ENCODE data around the gene SPEM3.

The SPEM3 gene

GRCh38 chr17:7431231-7431630 lies 2.6 kb downstream of the SPEM3 start:
- TF ChIP-seq ARNTL (CRISPR knock-in tag; IDR thresholded peaks at IDR 0.05; ENCODE audit: borderline replicate concordance, low read depth) (no peak), PATZ1 (CRISPR knock-in tag; IDR thresholded peaks at IDR 0.05; ENCODE audit: borderline replicate concordance) (no peak), GLIS3 (CRISPR knock-in tag; IDR thresholded peaks at IDR 0.05) (no peak), CSDC2 (CRISPR knock-in tag; IDR thresholded peaks at IDR 0.05) (no peak), ZC3H10 (CRISPR knock-in tag; IDR thresholded peaks at IDR 0.05) (no peak), RARB (CRISPR knock-in tag; IDR thresholded peaks at IDR 0.05) (no peak), ZFP3 (CRISPR knock-in tag; IDR thresholded peaks at IDR 0.05) (no peak), BACH2 (CRISPR knock-in tag; IDR thresholded peaks at IDR 0.05; ENCODE audit: borderline replicate concordance) (no peak), TSHZ2 (CRISPR knock-in tag; IDR thresholded peaks at IDR 0.05) (no peak), ZNF70 (CRISPR knock-in tag; IDR thresholded peaks at IDR 0.05) (no peak)
- TF ChIP-seq, protein P1, sequence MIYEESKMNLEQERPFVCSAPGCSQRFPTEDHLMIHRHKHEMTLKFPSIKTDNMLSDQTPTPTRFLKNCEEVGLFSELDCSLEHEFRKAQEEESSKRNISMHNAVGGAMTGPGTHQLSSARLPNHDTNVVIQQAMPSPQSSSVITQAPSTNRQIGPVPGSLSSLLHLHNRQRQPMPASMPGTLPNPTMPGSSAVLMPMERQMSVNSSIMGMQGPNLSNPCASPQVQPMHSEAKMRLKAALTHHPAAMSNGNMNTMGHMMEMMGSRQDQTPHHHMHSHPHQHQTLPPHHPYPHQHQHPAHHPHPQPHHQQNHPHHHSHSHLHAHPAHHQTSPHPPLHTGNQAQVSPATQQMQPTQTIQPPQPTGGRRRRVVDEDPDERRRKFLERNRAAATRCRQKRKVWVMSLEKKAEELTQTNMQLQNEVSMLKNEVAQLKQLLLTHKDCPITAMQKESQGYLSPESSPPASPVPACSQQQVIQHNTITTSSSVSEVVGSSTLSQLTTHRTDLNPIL (CRISPR knock-in tag; IDR thresholded peaks at IDR 0.05; ENCODE audit: low read depth) = no peak
- TF ChIP-seq, protein P2, sequence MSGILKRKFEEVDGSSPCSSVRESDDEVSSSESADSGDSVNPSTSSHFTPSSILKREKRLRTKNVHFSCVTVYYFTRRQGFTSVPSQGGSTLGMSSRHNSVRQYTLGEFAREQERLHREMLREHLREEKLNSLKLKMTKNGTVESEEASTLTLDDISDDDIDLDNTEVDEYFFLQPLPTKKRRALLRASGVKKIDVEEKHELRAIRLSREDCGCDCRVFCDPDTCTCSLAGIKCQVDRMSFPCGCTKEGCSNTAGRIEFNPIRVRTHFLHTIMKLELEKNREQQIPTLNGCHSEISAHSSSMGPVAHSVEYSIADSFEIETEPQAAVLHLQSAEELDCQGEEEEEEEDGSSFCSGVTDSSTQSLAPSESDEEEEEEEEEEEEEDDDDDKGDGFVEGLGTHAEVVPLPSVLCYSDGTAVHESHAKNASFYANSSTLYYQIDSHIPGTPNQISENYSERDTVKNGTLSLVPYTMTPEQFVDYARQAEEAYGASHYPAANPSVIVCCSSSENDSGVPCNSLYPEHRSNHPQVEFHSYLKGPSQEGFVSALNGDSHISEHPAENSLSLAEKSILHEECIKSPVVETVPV (CRISPR knock-in tag; IDR thresholded peaks at IDR 0.05) = no peak
- no peak for ATAC-seq

DNA sequence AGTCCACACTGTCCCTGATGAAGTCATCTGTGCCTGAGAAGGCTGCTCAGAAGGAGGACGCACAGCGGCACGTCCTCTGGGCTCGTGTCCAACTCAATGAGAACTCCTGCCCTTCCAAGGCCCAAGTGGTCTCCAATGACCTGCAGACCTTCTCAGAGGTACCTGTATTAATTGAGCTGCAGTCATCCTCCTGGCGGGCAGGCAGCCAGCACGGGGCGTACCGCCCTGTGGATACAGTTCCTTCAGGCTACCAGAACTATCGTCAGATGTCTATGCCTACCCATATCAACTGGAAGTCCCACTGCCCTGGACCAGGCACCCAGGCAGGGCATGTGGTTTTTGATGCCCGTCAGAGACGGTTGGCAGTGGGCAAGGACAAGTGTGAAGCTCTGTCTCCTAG lies 3.6 kb downstream of the SPEM3 start:
- ATAC-seq = no peak
- TF ChIP-seq TCF4 (CRISPR knock-in tag; IDR thresholded peaks at IDR 0.05; ENCODE audit: borderline replicate concordance) = no peak
- no peak for TF ChIP-seq ZNF70 (CRISPR knock-in tag; IDR thresholded peaks at IDR 0.05)

- ATAC-seq = peak; percentile 34
Observed at GRCh38 chr17:7435676-7436555, 7.3 kb downstream of the SPEM3 start.

More at GRCh38 chr17:7435676-7436555, 7.3 kb downstream of the SPEM3 start:
- no peak for TF ChIP-seq SNAI2 (CRISPR knock-in tag; IDR thresholded peaks at IDR 0.05)
- no peak for TF ChIP-seq ZNF565 (CRISPR knock-in tag; conservative IDR thresholded peaks at IDR 0.05; ENCODE audit: low read depth)
- TF ChIP-seq POU6F1 (CRISPR knock-in tag; IDR thresholded peaks at IDR 0.05; ENCODE audit: borderline replicate concordance, low read depth) = no peak
- no peak for TF ChIP-seq ZFP3 (CRISPR knock-in tag; IDR thresholded peaks at IDR 0.05)
- no peak for TF ChIP-seq CSDC2 (CRISPR knock-in tag; IDR thresholded peaks at IDR 0.05)
- no peak for TF ChIP-seq ZC3H10 (CRISPR knock-in tag; IDR thresholded peaks at IDR 0.05)
- TF ChIP-seq TCF4 (CRISPR knock-in tag; IDR thresholded peaks at IDR 0.05; ENCODE audit: borderline replicate concordance) = no peak
- no peak for TF ChIP-seq PPARA (CRISPR knock-in tag; IDR thresholded peaks at IDR 0.05; ENCODE audit: borderline replicate concordance)
- no peak for TF ChIP-seq ZFP30 (CRISPR knock-in tag; IDR thresholded peaks at IDR 0.05)
- TF ChIP-seq ZNF8 (CRISPR knock-in tag; IDR thresholded peaks at IDR 0.05) = no peak
- TF ChIP-seq, protein P2 (CRISPR knock-in tag; IDR thresholded peaks at IDR 0.05) = no peak
- TF ChIP-seq GLIS3 (CRISPR knock-in tag; IDR thresholded peaks at IDR 0.05) = no peak
